AG04450 (cell line): ENCODE results near the gene CRAMP1. TPM values are rescaled to one million over a fixed set of nuclear protein-coding genes. Genes with fewer than 3 reads are reported as not detected.

Source experiments
- CTCF ChIA-PET: fragments of 300-600, 350-600 bp; formaldehyde crosslinking; extraction: SDS; loops from one replicate; lab custom pipeline; 2022; ENCODE audit warnings: antibody characterized with exemption, inconsistent platforms; lab: Charles Lee
- POLR2A ChIA-PET: fragments of 350-600 bp; formaldehyde crosslinking; extraction: SDS; loops from one replicate; lab custom pipeline; 2021; ENCODE audit warnings: antibody characterized with exemption, inconsistent platforms; lab: Yijun Ruan, JAX
- DNase-seq: peaks from one replicate; pipeline ENCODE4 v3.0.0-alpha.2; 2011; ENCODE audit warnings: low read depth, low spot score
- H3K27ac ChIP-seq: one replicate; pipeline ENCODE4 v1.5.1; 2012; ENCODE audit warnings: low read depth, low read length, control low read depth
- H3K27me3 ChIP-seq: one replicate; pipeline ENCODE4 v1.6.0; 2012; ENCODE audit warnings: low read length; ENCODE audit not compliant: control insufficient read depth, insufficient read depth
- H3K4me3 ChIP-seq: 2 replicates; pipeline ENCODE4 v1.5.1; 2011; ENCODE audit warnings: mild to moderate bottlenecking, low read depth, low read length, control low read depth
- H3K9me3 ChIP-seq: 2 replicates; pipeline ENCODE4 v1.5.1; 2012; ENCODE audit warnings: low read length; ENCODE audit not compliant: control insufficient read depth, insufficient read depth
- polyA plus RNA-seq: library from polyadenylated mRNA; depleted of rRNA; stranded (reverse); fragments of >200 nt; gene quantifications from 2 replicates; pipeline ENCODE4 v1.2.3, GENCODE V29; 2011
- TF ChIP-seq, protein P1 (sequence below): IDR thresholded peaks from 2 replicates; pipeline ENCODE4 v1.5.1; 2011; ENCODE audit warnings: low read depth, low read length, control low read depth, inconsistent platforms

Gene CRAMP1
- polyA plus RNA-seq, 1 experiment, result 7.8 TPM

GRCh38 chr16:1606774-1607173, 5.4 kb upstream of the CRAMP1 start:
- Histone ChIP-seq H3K27ac (no peak overlapping the region), H3K9me3 (no peaks in the 10 kb centered on the region; the same call in 1 of the 2 replicates), H3K4me3 (no peak overlapping the region), H3K27me3 (no peaks in the 10 kb centered on the region)
- DNase-seq, result no peak
- TF ChIP-seq, protein P1, sequence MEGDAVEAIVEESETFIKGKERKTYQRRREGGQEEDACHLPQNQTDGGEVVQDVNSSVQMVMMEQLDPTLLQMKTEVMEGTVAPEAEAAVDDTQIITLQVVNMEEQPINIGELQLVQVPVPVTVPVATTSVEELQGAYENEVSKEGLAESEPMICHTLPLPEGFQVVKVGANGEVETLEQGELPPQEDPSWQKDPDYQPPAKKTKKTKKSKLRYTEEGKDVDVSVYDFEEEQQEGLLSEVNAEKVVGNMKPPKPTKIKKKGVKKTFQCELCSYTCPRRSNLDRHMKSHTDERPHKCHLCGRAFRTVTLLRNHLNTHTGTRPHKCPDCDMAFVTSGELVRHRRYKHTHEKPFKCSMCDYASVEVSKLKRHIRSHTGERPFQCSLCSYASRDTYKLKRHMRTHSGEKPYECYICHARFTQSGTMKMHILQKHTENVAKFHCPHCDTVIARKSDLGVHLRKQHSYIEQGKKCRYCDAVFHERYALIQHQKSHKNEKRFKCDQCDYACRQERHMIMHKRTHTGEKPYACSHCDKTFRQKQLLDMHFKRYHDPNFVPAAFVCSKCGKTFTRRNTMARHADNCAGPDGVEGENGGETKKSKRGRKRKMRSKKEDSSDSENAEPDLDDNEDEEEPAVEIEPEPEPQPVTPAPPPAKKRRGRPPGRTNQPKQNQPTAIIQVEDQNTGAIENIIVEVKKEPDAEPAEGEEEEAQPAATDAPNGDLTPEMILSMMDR, result no peak
- CTCF ChIA-PET, result no interaction called here
- POLR2A ChIA-PET, result no interaction called here

DNA sequence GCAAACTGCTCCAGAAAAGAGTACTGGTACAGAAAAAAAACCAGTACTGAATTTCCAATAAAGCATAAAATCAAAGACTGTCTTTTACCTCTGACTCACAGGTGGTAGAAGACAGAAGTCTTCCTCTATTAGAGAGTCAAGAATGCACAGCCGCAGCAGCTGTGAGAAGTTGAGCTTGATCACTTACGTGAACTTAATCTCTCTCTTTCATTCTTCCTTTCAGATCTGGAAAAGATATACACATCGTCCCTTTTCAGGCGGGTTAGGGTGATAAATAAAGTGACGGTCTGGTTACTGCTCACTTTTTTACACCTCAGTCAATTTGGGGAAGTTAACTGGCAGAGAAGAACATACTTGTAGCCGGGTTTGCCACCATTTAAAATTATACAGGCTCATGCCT, 4.2 kb upstream of the CRAMP1 start:
- POLR2A ChIA-PET, result no interaction called here
- H3K27me3 ChIP-seq, result no peaks in the 10 kb centered on the region
- TF ChIP-seq, protein P1, result no peak
- CTCF ChIA-PET, result no interaction called here
- H3K4me3 ChIP-seq, result no peak overlapping the region
- H3K9me3 ChIP-seq, result no peaks in the 10 kb centered on the region; the same call in 1 of the 2 replicates
- DNase-seq, result no peak
- no peak overlapping the region for H3K27ac ChIP-seq

- ChIA-PET POLR2A (interaction anchor here (0.6 to 1.7 kb wide), 6 partner anchors 37 to 354 kb away, joined by 3 to 6 read pairs (median 5); partner anchors contain the start of genes MAPK8IP3, RPS2, UBE2I and UQCC4), CTCF (interaction anchor here (1.2 kb wide), 1 partner anchor 96 kb away, joined by 3 read pairs; the partner anchor contains the start of gene MAPK8IP3)
- Histone ChIP-seq H3K27ac (peak overlapping the region; percentile 78), H3K27me3 (no peaks in the 10 kb centered on the region), H3K9me3 (no peaks in the 10 kb centered on the region; the same call in 1 of the 2 replicates), H3K4me3 (peak overlapping the region; percentile 83)
- TF ChIP-seq, protein P1, result no peak
- DNase-seq, result peak; percentile 39
These were observed 1.9 kb upstream of the CRAMP1 start for GRCh38 chr16:1610071-1610898.

DNA sequence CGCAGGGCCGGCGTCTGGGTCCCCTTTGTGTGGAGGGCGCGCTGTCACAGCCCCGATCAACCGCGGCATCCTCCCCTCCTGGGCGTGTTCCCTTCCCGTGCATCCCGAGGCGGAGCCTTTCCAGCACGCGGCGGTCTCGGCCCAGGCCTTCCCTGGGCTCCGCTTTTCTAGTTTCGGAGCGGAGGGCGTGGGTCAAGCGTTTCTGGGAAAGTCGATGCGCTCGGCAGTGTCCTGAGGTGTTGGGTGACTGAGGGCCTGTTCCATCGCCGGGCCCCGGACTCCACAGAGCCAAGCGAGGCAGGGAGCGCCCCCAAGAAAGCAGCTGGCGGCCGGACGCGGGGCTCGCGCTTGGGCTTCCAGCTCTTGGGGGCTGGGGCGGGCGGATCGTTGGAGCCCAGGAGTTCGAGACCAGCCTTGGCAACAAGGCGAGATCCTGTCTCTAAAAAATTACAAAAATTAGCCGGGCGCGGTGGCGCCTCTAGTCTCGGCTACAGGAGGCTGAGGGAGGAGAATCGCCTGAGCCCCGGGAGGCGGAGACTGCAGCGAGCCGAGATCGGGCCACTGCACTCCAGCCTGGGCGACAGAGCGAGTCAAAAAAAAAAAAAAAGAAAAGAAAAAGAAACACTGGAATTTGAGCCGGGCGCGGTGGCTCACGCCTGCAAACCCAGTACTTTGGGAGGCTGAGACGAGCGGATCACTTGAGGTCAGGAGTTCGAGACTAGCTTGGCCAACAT, 1.1 kb upstream of the CRAMP1 start:
- Histone ChIP-seq H3K4me3 (peak overlapping the region; percentile 83), H3K27me3 (no peaks in the 10 kb centered on the region), H3K9me3 (no peaks in the 10 kb centered on the region; the same call in 1 of the 2 replicates), H3K27ac (peak overlapping the region; percentile 78)
- POLR2A ChIA-PET, result interaction anchor here (0.6 to 1.7 kb wide), 8 partner anchors 8 to 354 kb away, joined by 3 to 9 read pairs (median 5); partner anchors contain the start of genes MAPK8IP3, NUBP2, RPS2 and SPSB3
- DNase-seq, result no peak
- CTCF ChIA-PET, result no interaction called here
- TF ChIP-seq, protein P1, result no peak
